Measurements from ENCODE around the gene LPIN1. TPM values are rescaled to one million over a fixed set of nuclear protein-coding genes. Genes with fewer than 3 reads are reported as not detected.

The LPIN1 gene
- total and polyA plus RNA-seq, 2 of the 13 experiments (the other 11 are each of a cell fraction or from before 2014, with no cell fraction given), result 9.7 to 19.4 TPM

DNA sequence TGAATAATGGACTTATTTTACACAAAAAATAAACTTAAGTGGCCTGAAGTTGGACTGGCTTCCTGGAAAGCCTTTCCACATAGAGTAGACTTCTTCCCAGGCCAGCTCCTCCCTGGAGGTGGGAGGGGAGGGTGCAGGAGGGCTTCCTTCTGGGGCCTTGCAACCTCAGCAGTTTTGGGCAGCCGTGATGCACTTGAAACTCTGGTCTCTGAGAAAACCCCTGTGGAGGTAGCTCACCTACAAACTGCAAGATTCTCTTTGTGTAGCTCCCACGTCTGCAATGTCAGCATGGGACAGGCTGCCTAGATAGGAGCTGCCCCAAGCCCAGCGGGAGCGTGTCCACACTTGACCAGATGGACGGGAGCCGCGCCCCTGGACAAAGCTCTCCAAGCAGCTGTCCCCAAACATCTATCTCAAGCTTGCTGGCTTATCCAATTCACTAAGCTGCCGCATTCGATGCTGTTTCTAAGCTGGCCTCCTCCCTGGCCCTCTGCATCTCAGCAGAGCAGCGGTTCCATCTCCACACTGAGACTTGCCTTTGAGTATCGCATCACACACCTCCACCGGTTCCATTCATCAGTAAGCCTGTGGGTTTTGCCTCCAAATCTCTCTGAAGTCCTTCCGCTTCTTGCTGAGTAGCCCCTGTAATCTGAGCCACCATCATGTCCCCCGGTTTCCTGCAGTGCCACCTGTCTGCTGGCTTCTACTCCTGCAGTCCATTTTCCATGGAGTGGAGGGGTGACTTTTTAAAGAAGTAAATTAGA lies 1.6 kb upstream of the LPIN1 start:
- peaks cover 75% of the 10 kb centered on the region for H3K4me1 ChIP-seq (ENCODE audit: insufficient read depth, low read length)
- in situ Hi-C loops (cut with HindIII; ENCODE audit: extremely low pct_ligation_motif_present, low pct_unique_long_range_greater_than_20kb), result loop anchor here (5.0 kb wide), 1 partner anchor 32 kb away; no protein-coding TSS in a partner anchor
- peaks cover 0 to 4% of the 10 kb centered on the region in 2 experiments; a peak in 2 of 5 replicates for H3K27me3 ChIP-seq (ENCODE audit: control insufficient read depth in 1 of 2, insufficient read depth in 2 of 2, low read length in 2 of 2)
- intact Hi-C loops (cut with micrococcal nuclease; ENCODE audit: unreplicated experiment), result loop anchor here (10.0 kb wide), 1 partner anchor 1260 kb away; no protein-coding TSS in a partner anchor
- peak overlapping the region; percentile 48 for H3K9ac ChIP-seq (ENCODE audit: insufficient read depth, low read depth, low read length)
- peaks cover 30% of the 10 kb centered on the region for H3K79me2 ChIP-seq (ENCODE audit: insufficient read depth, low read length)
- DNase-seq (ENCODE audit: low spot score), result peak; percentile 79
- no peaks in the 10 kb centered on the region for H3K9me3 ChIP-seq (ENCODE audit: low read length)
- WGBS (ENCODE audit: low lambda C conversion rate), result 4% methylated on average over 13 of the region's 14 CpGs
- BruUV-seq (replicated peaks), result no TSS peak
- peak; percentile 50 for ATAC-seq
- H3K36me3 ChIP-seq (replicated peaks in 1 of 2; ENCODE audit: control insufficient read depth in 1 of 2, insufficient read depth in 2 of 2, low read length in 2 of 2), result no peaks in the 10 kb centered on the region
- H4K20me1 ChIP-seq (ENCODE audit: insufficient read depth, low read length), result no peaks in the 10 kb centered on the region; the same call in 1 of the 2 replicates
- POLR2A ChIA-PET, result interaction anchor here (0.5 to 2.5 kb wide), 9 partner anchors 9 to 205 kb away, joined by 3 to 13 read pairs (median 5); no protein-coding TSS in a partner anchor
- peak overlapping the region; percentile 82 for H3K4me2 ChIP-seq (ENCODE audit: low read depth, low read length)
- CTCF ChIA-PET (ENCODE audit: low intra/inter-chr PET ratio, low total read pairs), result interaction anchor here (1.7 to 2.0 kb wide), 2 partner anchors 52 to 56 kb away, joined by 7 to 11 read pairs; no protein-coding TSS in a partner anchor
- peak overlapping the region; percentile 51 to 71 (median 59) for H3K4me3 ChIP-seq (replicated peaks in 1 of 3; ENCODE audit: insufficient read depth in 1 of 3, low read depth in 2 of 3, low read length in 3 of 3)
- peak; percentile 42 for FAIRE-seq
- peak overlapping the region; percentile 34 for H3K27ac ChIP-seq (ENCODE audit: extremely low read length, insufficient read depth, low read length)
- peak overlapping the region; percentile 87 for H2AFZ ChIP-seq (ENCODE audit: low read length)
- no peak for TF ChIP-seq NFATC3 (CRISPR knock-in tag; IDR thresholded peaks at IDR 0.05)
- TF ChIP-seq EED (CRISPR knock-in tag; IDR thresholded peaks at IDR 0.05), result no peak
- TF ChIP-seq, protein P1, sequence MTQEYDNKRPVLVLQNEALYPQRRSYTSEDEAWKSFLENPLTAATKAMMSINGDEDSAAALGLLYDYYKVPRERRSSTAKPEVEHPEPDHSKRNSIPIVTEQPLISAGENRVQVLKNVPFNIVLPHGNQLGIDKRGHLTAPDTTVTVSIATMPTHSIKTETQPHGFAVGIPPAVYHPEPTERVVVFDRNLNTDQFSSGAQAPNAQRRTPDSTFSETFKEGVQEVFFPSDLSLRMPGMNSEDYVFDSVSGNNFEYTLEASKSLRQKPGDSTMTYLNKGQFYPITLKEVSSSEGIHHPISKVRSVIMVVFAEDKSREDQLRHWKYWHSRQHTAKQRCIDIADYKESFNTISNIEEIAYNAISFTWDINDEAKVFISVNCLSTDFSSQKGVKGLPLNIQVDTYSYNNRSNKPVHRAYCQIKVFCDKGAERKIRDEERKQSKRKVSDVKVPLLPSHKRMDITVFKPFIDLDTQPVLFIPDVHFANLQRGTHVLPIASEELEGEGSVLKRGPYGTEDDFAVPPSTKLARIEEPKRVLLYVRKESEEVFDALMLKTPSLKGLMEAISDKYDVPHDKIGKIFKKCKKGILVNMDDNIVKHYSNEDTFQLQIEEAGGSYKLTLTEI (CRISPR knock-in tag; conservative IDR thresholded peaks at IDR 0.05), result no peak
- no peak for TF ChIP-seq ZMYM2 (CRISPR knock-in tag; IDR thresholded peaks at IDR 0.05)
- TF ChIP-seq NBN (conservative IDR thresholded peaks at IDR 0.05), result no peak
- TF ChIP-seq SIX1 (CRISPR knock-in tag; IDR thresholded peaks at IDR 0.05; ENCODE audit: borderline replicate concordance), result peak; percentile 96
- peak; percentile 4; the same call in 1 of the 2 replicates for TF ChIP-seq ZNF543 (CRISPR knock-in tag; IDR thresholded peaks at IDR 0.05)
- 0 out of 2 replicates have a peak, but pooled peaks have one; percentile 20 for TF ChIP-seq ZNF263 (CRISPR knock-in tag; IDR thresholded peaks at IDR 0.05)
- TF ChIP-seq ZNF766 (CRISPR knock-in tag; IDR thresholded peaks at IDR 0.05; ENCODE audit: borderline replicate concordance), result 0 out of 2 replicates have a peak, but pooled peaks have one; percentile 9
- TF ChIP-seq FOXK1 (CRISPR knock-in tag; IDR thresholded peaks at IDR 0.05; ENCODE audit: borderline replicate concordance, low read depth), result no peak
- TF ChIP-seq TBX2 (CRISPR knock-in tag; IDR thresholded peaks at IDR 0.05; ENCODE audit: borderline replicate concordance), result no peak
- peak; percentile 44; the same call in 1 of the 2 replicates for TF ChIP-seq SMAD3 (CRISPR knock-in tag; IDR thresholded peaks at IDR 0.05)
- TF ChIP-seq, protein P2, sequence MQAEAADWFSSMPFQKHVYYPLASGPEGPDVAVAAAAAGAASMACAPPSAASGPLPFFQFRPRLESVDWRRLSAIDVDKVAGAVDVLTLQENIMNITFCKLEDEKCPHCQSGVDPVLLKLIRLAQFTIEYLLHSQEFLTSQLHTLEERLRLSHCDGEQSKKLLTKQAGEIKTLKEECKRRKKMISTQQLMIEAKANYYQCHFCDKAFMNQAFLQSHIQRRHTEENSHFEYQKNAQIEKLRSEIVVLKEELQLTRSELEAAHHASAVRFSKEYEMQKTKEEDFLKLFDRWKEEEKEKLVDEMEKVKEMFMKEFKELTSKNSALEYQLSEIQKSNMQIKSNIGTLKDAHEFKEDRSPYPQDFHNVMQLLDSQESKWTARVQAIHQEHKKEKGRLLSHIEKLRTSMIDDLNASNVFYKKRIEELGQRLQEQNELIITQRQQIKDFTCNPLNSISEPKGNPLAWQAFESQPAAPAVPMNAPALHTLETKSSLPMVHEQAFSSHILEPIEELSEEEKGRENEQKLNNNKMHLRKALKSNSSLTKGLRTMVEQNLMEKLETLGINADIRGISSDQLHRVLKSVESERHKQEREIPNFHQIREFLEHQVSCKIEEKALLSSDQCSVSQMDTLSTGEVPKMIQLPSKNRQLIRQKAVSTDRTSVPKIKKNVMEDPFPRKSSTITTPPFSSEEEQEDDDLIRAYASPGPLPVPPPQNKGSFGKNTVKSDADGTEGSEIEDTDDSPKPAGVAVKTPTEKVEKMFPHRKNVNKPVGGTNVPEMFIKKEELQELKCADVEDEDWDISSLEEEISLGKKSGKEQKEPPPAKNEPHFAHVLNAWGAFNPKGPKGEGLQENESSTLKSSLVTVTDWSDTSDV (CRISPR knock-in tag; IDR thresholded peaks at IDR 0.05), result no peak
- no peak for TF ChIP-seq NFKB2 (CRISPR knock-in tag; IDR thresholded peaks at IDR 0.05; ENCODE audit: borderline replicate concordance)
- TF ChIP-seq KAT8 (CRISPR knock-in tag; IDR thresholded peaks at IDR 0.05), result 0 out of 2 replicates have a peak, but pooled peaks have one; percentile 24
- TF ChIP-seq ZNF772 (CRISPR knock-in tag; IDR thresholded peaks at IDR 0.05), result no peak
- TF ChIP-seq, protein P3, sequence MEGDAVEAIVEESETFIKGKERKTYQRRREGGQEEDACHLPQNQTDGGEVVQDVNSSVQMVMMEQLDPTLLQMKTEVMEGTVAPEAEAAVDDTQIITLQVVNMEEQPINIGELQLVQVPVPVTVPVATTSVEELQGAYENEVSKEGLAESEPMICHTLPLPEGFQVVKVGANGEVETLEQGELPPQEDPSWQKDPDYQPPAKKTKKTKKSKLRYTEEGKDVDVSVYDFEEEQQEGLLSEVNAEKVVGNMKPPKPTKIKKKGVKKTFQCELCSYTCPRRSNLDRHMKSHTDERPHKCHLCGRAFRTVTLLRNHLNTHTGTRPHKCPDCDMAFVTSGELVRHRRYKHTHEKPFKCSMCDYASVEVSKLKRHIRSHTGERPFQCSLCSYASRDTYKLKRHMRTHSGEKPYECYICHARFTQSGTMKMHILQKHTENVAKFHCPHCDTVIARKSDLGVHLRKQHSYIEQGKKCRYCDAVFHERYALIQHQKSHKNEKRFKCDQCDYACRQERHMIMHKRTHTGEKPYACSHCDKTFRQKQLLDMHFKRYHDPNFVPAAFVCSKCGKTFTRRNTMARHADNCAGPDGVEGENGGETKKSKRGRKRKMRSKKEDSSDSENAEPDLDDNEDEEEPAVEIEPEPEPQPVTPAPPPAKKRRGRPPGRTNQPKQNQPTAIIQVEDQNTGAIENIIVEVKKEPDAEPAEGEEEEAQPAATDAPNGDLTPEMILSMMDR (CRISPR knock-in tag; IDR thresholded peaks at IDR 0.05), result peak; percentile 78
- no peak for TF ChIP-seq KDM3A (CRISPR knock-in tag; IDR thresholded peaks at IDR 0.05; ENCODE audit: low read depth)
